Rectal smooth muscle tissue (tissue), 1 donor: ENCODE data around the gene OLA1.

Source experiments
- H3K27ac ChIP-seq: one replicate; pipeline ENCODE4 v1.7.0; 2013; ENCODE audit warnings: low read depth, low read length, inconsistent platforms
- H3K27me3 ChIP-seq: one replicate; pipeline ENCODE4 v1.7.0; 2013; ENCODE audit warnings: low read length; ENCODE audit not compliant: control insufficient read depth, insufficient read depth
- H3K36me3 ChIP-seq: one replicate; pipeline ENCODE4 v1.7.0; 2013; ENCODE audit warnings: low read length; ENCODE audit not compliant: control insufficient read depth, insufficient read depth
- H3K4me1 ChIP-seq: one replicate; pipeline ENCODE4 v1.7.0; 2013; ENCODE audit warnings: low read length; ENCODE audit not compliant: control insufficient read depth, insufficient read depth
- H3K4me3 ChIP-seq: one replicate; pipeline ENCODE4 v1.7.0; 2013; ENCODE audit warnings: low read length
- H3K9ac ChIP-seq: one replicate; pipeline ENCODE4 v1.7.0; 2013; ENCODE audit warnings: low read length

The OLA1 gene

DNA sequence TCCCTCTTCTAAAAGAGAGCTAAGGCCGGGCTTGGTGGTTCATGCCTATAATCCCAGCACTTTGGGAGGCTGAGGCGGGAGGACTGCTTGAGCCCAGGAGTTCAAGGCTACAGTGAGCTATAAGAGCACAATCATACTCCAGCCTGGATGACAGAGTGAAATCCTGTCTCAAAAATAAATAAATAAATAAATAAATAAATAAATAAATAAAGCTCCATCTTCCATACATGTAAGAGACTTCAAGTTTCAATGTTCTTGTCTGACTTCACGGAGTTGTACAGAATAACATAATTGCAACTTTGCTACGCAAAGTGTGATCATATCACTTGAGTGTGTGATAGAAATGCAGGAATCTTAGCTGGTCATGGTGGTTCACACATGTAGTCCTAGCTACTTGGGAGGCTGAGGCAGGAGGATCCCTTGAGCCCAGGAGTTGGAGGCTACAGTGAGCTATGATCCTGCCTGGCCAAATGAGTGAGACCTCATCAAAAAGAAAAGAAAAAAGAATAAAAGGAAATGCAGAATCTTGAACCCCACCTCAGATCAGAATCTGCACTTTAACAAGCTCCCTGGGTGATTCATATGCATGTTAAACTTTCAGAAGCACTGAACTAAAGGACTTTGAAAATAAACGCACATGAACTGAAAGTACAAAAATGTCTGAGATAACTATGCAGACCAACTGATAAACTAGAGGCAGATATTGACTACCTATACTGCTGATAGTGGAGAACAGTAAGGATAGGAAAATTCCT is 159.4 kb downstream of the OLA1 start:
- Histone ChIP-seq H3K9ac (no peak overlapping the region), H3K27ac (no peak overlapping the region), H3K4me1 (no peaks in the 10 kb centered on the region), H3K27me3 (no peaks in the 10 kb centered on the region), H3K4me3 (no peak overlapping the region), H3K36me3 (no peaks in the 10 kb centered on the region)

DNA sequence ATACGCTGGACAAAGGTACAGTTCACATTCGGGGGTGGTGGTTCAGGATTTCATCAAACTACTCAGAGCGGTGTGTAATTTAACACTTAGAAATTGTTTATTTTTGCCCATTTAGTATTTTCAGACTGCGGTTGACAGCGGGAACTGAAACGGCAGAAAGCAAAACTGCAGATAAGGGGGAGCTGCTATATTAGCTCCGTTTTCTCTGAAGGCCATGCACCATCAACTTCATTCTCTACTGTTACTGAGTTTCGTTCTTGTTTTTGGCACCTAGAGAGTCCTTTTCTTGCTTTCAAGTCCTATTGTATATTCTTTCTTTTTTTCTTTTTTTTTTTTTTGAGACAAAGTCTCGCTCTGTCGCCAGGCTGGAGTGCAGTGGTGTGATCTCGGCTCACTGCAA is 161.6 kb downstream of the OLA1 start:
- Histone ChIP-seq H3K36me3 (no peaks in the 10 kb centered on the region), H3K4me1 (no peaks in the 10 kb centered on the region), H3K9ac (no peak overlapping the region), H3K27me3 (no peaks in the 10 kb centered on the region), H3K4me3 (no peak overlapping the region), H3K27ac (no peak overlapping the region)

DNA sequence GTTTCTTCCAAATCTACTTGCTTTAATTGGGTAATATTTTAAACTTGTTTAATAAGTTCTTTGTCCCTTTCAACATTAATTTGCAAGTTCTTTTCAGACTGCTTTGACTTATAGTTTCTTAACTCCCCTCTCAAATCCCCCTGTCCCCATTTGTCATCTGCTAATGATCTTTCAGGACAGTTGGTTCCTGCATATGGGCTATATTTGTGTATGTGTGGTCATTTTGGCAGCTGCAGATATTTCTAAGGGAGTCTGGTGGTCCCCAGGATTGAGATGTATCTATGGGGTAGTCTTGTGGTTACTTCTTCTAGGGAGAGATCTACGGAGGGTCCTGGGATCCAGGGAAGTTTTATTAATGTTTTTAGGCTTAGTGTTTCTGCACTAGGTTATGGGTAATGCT is 162.6 kb downstream of the OLA1 start:
- no peak overlapping the region for H3K9ac ChIP-seq
- no peak overlapping the region for H3K4me3 ChIP-seq
- H3K36me3 ChIP-seq: no peaks in the 10 kb centered on the region
- no peak overlapping the region for H3K27ac ChIP-seq
- H3K4me1 ChIP-seq: no peaks in the 10 kb centered on the region
- H3K27me3 ChIP-seq: no peaks in the 10 kb centered on the region

DNA sequence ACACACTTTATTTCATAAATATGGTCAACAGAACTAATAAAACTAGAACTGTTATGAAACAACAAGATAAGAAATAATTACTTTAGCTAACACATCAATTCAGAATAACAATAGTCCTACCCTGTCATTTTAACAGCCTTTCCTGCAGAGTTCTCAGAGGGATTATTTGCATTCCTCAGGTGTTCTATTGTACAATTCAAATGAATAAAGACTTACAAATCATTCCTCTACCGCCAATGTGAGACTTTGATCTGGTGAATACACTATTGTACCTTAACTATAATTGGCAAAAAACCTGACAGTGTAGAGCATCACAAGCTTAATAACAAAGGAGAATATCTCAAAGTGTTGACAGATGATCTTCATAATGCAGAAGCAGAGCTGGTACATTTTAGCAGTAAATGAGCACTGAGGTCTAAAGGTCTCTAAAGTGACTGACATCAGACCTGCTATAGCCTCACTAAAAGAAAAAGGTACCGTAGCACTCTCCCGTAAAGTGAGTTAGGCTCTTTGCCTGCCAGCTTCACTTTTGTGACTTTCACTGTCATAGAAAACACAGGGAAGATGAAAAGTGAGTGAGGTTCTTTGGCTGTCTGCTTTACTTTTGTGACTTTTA is 164.4 kb downstream of the OLA1 start:
- H3K27me3 ChIP-seq: no peaks in the 10 kb centered on the region
- no peaks in the 10 kb centered on the region for H3K4me1 ChIP-seq
- no peak overlapping the region for H3K27ac ChIP-seq
- H3K4me3 ChIP-seq: no peak overlapping the region
- no peak overlapping the region for H3K9ac ChIP-seq
- H3K36me3 ChIP-seq: no peaks in the 10 kb centered on the region

DNA sequence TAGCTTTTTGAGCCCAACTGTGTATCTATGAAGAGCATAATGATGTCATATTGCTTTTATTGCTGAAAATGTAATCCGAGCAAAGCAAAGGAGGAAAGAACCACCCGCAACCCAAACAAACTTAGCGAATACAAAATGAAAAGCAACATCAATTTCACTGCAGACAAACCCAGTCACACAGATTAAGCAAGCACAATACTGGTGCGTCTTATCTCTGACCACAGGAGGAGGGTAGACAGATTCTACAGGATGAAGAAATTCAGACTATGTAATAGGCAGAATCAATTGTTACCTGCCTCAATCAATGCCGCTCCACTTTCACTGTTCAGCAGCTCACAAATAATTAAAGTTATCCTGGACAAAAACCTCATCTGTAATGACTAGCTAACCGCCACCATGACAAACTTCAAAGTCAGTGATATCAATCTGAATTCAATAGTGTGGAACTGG is 167.6 kb downstream of the OLA1 start:
- Histone ChIP-seq H3K9ac (no peak overlapping the region), H3K4me3 (no peak overlapping the region), H3K4me1 (no peaks in the 10 kb centered on the region), H3K36me3 (no peaks in the 10 kb centered on the region), H3K27me3 (no peaks in the 10 kb centered on the region), H3K27ac (no peak overlapping the region)

DNA sequence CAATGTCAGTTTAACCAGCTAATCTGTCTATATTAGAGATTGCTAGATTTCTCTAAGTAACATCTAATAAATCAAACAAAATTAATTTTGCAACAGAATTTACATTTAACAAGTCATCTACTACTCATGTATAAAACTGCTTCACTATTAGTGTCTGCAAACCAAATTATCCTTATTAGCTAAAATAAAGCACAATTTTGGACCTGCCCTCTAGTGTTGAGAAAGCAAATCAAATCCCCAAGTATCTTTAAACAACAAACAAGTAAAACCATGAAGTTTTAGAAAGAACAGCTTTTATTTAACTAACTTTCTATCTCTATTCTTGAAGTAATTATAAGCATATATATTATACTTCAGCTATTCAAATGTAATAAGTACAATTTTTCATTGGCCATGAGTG is 170.1 kb downstream of the OLA1 start:
- H3K36me3 ChIP-seq: peaks cover 2% of the 10 kb centered on the region
- no peak overlapping the region for H3K27ac ChIP-seq
- no peak overlapping the region for H3K9ac ChIP-seq
- no peak overlapping the region for H3K4me3 ChIP-seq
- no peaks in the 10 kb centered on the region for H3K4me1 ChIP-seq
- no peaks in the 10 kb centered on the region for H3K27me3 ChIP-seq

DNA sequence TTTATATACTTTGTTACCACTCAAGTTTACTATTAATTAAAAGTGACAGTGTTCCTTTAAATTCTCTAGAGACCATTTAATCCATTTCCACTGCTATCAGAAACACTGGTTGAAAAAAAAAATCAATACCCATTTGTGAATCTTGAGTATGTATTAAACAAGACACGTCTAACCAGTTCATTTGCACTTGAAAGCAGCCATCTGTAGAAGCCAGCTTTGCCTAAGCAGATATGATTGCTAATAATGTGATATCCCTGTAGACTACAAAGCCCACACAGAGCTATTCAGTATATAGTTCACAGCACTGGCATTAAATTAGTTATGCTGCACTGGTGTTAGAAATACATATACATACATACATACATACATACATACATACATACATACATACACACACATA is 171.4 kb downstream of the OLA1 start:
- Histone ChIP-seq H3K27me3 (no peaks in the 10 kb centered on the region), H3K27ac (no peak overlapping the region), H3K9ac (no peak overlapping the region), H3K4me1 (no peaks in the 10 kb centered on the region), H3K36me3 (peaks cover 2% of the 10 kb centered on the region), H3K4me3 (no peak overlapping the region)

DNA sequence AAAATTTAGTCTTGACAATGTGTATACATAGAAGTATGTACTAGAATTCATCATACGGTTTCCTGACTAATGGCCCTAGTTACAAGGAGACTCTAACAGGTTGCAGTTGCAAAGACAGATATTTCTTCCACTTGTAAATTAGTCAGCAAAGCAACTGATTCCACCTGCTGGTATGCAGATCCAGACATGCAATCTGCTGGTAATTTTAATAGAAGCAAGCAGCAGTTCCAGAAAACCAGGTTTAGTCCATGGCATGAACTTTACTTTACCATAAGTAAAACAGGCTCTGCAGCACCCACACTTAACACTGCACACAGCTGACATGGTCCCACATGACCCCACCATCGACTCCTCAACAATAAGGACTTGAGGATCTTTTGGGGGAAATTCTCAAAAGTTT is 172.3 kb downstream of the OLA1 start:
- H3K36me3 ChIP-seq: peaks cover 2% of the 10 kb centered on the region

DNA sequence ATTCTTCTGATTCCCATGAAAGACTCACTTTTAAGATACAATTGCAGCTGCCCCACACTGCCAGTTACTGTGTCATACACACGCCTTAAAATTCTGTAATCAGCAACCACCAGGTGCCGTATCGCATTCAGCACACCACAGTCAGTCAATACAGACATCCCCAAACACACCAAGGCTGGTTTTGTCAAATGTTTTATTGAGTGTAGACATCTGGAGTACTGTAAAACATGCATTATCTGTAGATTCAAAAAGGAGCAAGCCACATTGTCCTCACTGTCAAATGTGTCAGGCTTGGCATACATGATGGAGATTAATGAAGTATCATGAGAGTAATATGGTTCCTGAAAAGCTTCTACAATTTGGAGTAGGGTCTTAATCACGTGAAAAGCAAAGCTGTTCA is 173.5 kb downstream of the OLA1 start:
- Histone ChIP-seq H3K27ac (no peak overlapping the region), H3K36me3 (peaks cover 2% of the 10 kb centered on the region), H3K4me1 (no peaks in the 10 kb centered on the region), H3K4me3 (no peak overlapping the region), H3K9ac (no peak overlapping the region), H3K27me3 (no peaks in the 10 kb centered on the region)

More for the DNA sequence above, 172.3 kb downstream of the OLA1 start:
- no peak overlapping the region for H3K4me3 ChIP-seq
- H3K27me3 ChIP-seq: no peaks in the 10 kb centered on the region
- no peak overlapping the region for H3K9ac ChIP-seq
- H3K4me1 ChIP-seq: no peaks in the 10 kb centered on the region
- no peak overlapping the region for H3K27ac ChIP-seq

DNA sequence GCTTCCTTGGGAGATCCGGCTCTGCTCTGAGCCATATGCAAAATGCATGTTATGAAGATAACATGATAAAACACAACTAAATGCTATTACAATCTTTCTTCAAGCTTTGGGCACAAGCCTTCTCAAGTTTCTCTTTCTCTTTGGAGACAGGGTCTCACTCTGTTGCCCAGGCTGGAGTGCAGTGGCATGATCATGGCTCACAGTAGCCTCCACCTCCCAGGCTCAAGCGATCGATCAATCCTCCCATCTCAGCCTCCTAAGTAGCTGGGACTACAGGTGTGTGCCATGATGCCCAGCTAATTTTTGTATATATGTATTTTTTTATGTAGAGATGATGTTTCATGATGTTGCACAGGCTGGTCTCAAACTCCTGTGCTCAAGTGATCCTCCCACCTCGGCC is 175.5 kb downstream of the OLA1 start:
- Histone ChIP-seq H3K4me3 (no peak overlapping the region), H3K4me1 (no peaks in the 10 kb centered on the region), H3K27ac (no peak overlapping the region), H3K9ac (no peak overlapping the region), H3K27me3 (no peaks in the 10 kb centered on the region), H3K36me3 (peaks cover 2% of the 10 kb centered on the region)

DNA sequence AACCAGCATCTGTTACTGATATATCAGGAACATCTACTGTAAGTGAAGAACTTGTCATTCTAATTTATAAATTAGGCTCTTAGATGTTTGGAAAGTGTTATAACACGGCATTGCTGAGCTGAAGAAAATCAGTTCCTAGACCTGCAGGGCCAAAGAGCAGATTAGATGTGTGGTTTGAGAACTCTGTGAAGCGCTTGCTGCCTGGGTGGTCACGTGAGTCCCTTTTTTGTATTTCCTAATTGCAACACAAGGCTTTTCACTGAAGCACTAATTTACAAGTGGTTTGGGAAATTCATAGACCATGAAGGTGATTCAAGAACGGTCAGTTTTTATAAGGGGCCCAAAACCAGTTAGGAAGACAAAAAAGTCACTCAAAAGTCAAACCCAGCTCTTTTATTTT is 176.3 kb downstream of the OLA1 start:
- Histone ChIP-seq H3K4me1 (no peaks in the 10 kb centered on the region), H3K27me3 (no peaks in the 10 kb centered on the region), H3K9ac (no peak overlapping the region), H3K4me3 (no peak overlapping the region), H3K36me3 (peaks cover 2% of the 10 kb centered on the region), H3K27ac (no peak overlapping the region)

DNA sequence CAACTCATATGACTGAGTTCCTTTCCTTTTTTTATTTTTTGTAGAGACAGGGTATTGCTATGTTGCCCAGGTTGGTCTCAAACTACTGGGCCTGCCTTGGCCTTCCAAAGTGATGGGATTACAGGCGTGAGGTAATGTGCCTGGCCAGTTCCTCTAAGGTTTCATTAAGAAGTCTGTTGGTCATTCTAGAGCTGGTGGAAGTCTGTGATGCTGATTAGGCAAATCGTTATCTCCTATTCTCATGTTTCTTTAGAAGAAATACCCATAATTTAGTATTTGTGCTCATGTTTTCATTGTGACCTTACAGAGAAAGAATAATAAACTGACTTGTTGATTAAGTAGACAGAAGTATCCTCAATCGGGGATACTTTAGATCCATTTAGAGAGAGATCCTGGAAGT is 177.0 kb downstream of the OLA1 start:
- no peak overlapping the region for H3K9ac ChIP-seq
- no peak overlapping the region for H3K4me3 ChIP-seq
- no peaks in the 10 kb centered on the region for H3K4me1 ChIP-seq
- H3K27me3 ChIP-seq: no peaks in the 10 kb centered on the region
- H3K27ac ChIP-seq: no peak overlapping the region
- peaks cover 2% of the 10 kb centered on the region for H3K36me3 ChIP-seq

DNA sequence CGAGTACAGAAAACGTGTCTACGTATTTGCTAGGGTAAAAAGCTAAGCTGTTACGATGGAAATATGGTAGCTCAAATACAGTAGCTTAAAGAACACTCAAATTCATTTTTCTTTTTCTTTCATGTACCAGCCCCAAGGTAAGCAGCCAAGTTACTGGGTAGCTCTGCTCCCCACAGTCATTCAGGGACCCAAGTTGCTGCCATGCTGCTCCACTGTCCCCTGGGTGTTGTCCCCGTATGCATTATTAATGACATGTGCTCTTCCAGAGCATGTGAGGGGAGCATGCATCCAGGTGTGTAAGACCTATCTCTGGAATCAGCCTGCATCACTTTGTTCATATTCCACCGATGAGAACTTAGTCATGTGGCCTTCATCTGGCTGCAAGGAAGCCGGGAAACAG is 178.1 kb downstream of the OLA1 start:
- H3K4me1 ChIP-seq: no peaks in the 10 kb centered on the region
- peaks cover 2% of the 10 kb centered on the region for H3K36me3 ChIP-seq
- no peaks in the 10 kb centered on the region for H3K27me3 ChIP-seq
- H3K4me3 ChIP-seq: no peak overlapping the region
- H3K27ac ChIP-seq: no peak overlapping the region
- H3K9ac ChIP-seq: no peak overlapping the region
